Hepatocyte (in vitro differentiated cells): Measurements from ENCODE around the gene SORCS2. TPM values are rescaled to one million over a fixed set of nuclear protein-coding genes. Genes with fewer than 3 reads are reported as not detected.

Experiments
- DNase-seq: peaks from one replicate; pipeline ENCODE4 v3.0.0-alpha.2; 2016; ENCODE audit warnings: low spot score
- H2AFZ ChIP-seq: fragments of 200-600 bp; sonication (generic); 2 replicates; pipeline ENCODE4 v1.6.0; 2016; ENCODE audit warnings: antibody characterized with exemption, mild to moderate bottlenecking
- H3K27ac ChIP-seq: fragments of 200-600 bp; sonication (generic); 2 replicates; pipeline ENCODE4 v1.5.1; 2016; ENCODE audit warnings: mild to moderate bottlenecking
- H3K27me3 ChIP-seq: fragments of 200-600 bp; sonication (generic); 2 replicates; pipeline ENCODE4 v1.6.1; 2016
- H3K36me3 ChIP-seq: fragments of 200-600 bp; sonication (generic); replicated peaks from 2 replicates; pipeline ENCODE4 v1.5.1; 2016; ENCODE audit warnings: low read depth; ENCODE audit not compliant: insufficient read depth
- H3K4me1 ChIP-seq: fragments of 200-600 bp; sonication (generic); 2 replicates; pipeline ENCODE4 v1.5.1; 2016; ENCODE audit warnings: mild to moderate bottlenecking, moderate library complexity; ENCODE audit not compliant: insufficient read depth
- H3K4me2 ChIP-seq: fragments of 200-600 bp; sonication (generic); 2 replicates; pipeline ENCODE4 v1.6.0; 2016
- H3K4me3 ChIP-seq: fragments of 200-600 bp; sonication (generic); 2 replicates; pipeline ENCODE4 v1.5.1; 2016; ENCODE audit warnings: mild to moderate bottlenecking
- H3K79me2 ChIP-seq: fragments of 200-600 bp; sonication (generic); 2 replicates; pipeline ENCODE4 v1.6.0; 2017; ENCODE audit warnings: mild to moderate bottlenecking
- H3K9me2 ChIP-seq: fragments of 200-600 bp; sonication (generic); replicated peaks from 2 replicates; pipeline ENCODE4 v1.6.0; 2017; ENCODE audit warnings: mild to moderate bottlenecking; ENCODE audit not compliant: insufficient read depth
- H3K9me3 ChIP-seq: fragments of 200-600 bp; sonication (generic); 2 replicates; pipeline ENCODE4 v1.5.1; 2016; ENCODE audit warnings: low read depth, mild to moderate bottlenecking
- H4K20me1 ChIP-seq: fragments of 200-600 bp; sonication (generic); 2 replicates; pipeline ENCODE4 v1.6.0; 2016; ENCODE audit warnings: mild to moderate bottlenecking; ENCODE audit not compliant: insufficient read depth, poor library complexity, severe bottlenecking
- CTCF ChIP-seq: fragments of 200-600 bp; sonication (generic); IDR thresholded peaks from 2 replicates; pipeline ENCODE4 v1.5.1; 2016; ENCODE audit warnings: antibody characterized with exemption, mild to moderate bottlenecking; ENCODE audit not compliant: poor library complexity
- EZH2 ChIP-seq: fragments of 200-600 bp; sonication (generic); IDR thresholded peaks from 2 replicates; pipeline ENCODE4 v1.6.1; 2016; ENCODE audit warnings: antibody characterized with exemption, mild to moderate bottlenecking, borderline replicate concordance
- EZH2phosphoT487 ChIP-seq: fragments of 200-600 bp; sonication (generic); IDR thresholded peaks from one replicate; pipeline ENCODE4 v1.6.1; 2018; ENCODE audit warnings: antibody characterized with exemption, mild to moderate bottlenecking, low read depth, moderate library complexity; ENCODE audit not compliant: unreplicated experiment, severe bottlenecking
- WGBS: methylation state at CpG from one replicate; pipeline ENCODE4 v1.1.6; 2016; ENCODE audit warnings: low lambda C conversion rate; ENCODE audit errors: missing lambda C conversion rate; 5-methylcytosine and 5-hydroxymethylcytosine counted together
- polyA plus RNA-seq: library from polyadenylated mRNA; unstranded; fragments of >200 nt; fragmentation: Nextera tagmentation; extraction: Ambion mirVana; gene quantifications from 2 replicates; pipeline ENCODE4 v1.2.1, GENCODE V29; 2016
- total RNA-seq: library from RNA; depleted of rRNA; stranded (reverse); fragments of >200 nt; gene quantifications from 2 replicates; pipeline ENCODE4 v1.2.3, GENCODE V29; 2014

The SORCS2 gene
- total and polyA plus RNA-seq, 2 experiments from 2014 or later = 1.6 to 4.8 TPM

- 85% methylated on average over 5 of the region's 5 CpGs for WGBS
- DNase-seq = no peak
- no peaks in the 10 kb centered on the region for H3K27me3 ChIP-seq
Observed at GRCh38 chr4:7354927-7355326, 162.6 kb downstream of the SORCS2 start.

GRCh38 chr4:7355795-7356194, 163.5 kb downstream of the SORCS2 start:
- no peaks in the 10 kb centered on the region for H3K9me2 ChIP-seq

More at GRCh38 chr4:7354927-7355326, 162.6 kb downstream of the SORCS2 start:
- Histone ChIP-seq H3K4me3 (no peak overlapping the region), H2AFZ (no peak overlapping the region), H3K36me3 (no peaks in the 10 kb centered on the region), H3K9me3 (no peaks in the 10 kb centered on the region), H3K4me1 (no peaks in the 10 kb centered on the region), H3K27ac (no peak overlapping the region), H4K20me1 (no peaks in the 10 kb centered on the region), H3K4me2 (no peak overlapping the region), H3K79me2 (no peaks in the 10 kb centered on the region), H3K9me2 (no peaks in the 10 kb centered on the region)
- TF ChIP-seq EZH2 (no peak), CTCF (no peak), EZH2phosphoT487 (no peak)

GRCh38 chr4:7356667-7357310, 164.5 kb downstream of the SORCS2 start:
- no peak for DNase-seq
- H3K27ac ChIP-seq = no peak overlapping the region
- no peak for TF ChIP-seq EZH2
- TF ChIP-seq CTCF = no peak
- no peaks in the 10 kb centered on the region for H4K20me1 ChIP-seq
- H3K4me2 ChIP-seq = no peak overlapping the region
- H3K4me3 ChIP-seq = no peak overlapping the region
- no peak overlapping the region for H2AFZ ChIP-seq
- H3K9me3 ChIP-seq = no peaks in the 10 kb centered on the region
- H3K79me2 ChIP-seq = no peaks in the 10 kb centered on the region
- H3K27me3 ChIP-seq = no peaks in the 10 kb centered on the region
- H3K4me1 ChIP-seq = no peaks in the 10 kb centered on the region
- no peaks in the 10 kb centered on the region for H3K36me3 ChIP-seq
- no peaks in the 10 kb centered on the region for H3K9me2 ChIP-seq
- 82% methylated on average over 12 of the region's 12 CpGs for WGBS

More at GRCh38 chr4:7355795-7356194, 163.5 kb downstream of the SORCS2 start:
- no peak overlapping the region for H3K4me3 ChIP-seq
- no peaks in the 10 kb centered on the region for H3K9me3 ChIP-seq
- no peaks in the 10 kb centered on the region for H3K27me3 ChIP-seq
- H3K27ac ChIP-seq = no peak overlapping the region
- H3K79me2 ChIP-seq = no peaks in the 10 kb centered on the region
- DNase-seq = no peak
- H3K4me1 ChIP-seq = no peaks in the 10 kb centered on the region
- H3K4me2 ChIP-seq = no peak overlapping the region
- H3K36me3 ChIP-seq = no peaks in the 10 kb centered on the region
- TF ChIP-seq EZH2phosphoT487 (no peak), CTCF (no peak), EZH2 (no peak)
- no peak overlapping the region for H2AFZ ChIP-seq
- no peaks in the 10 kb centered on the region for H4K20me1 ChIP-seq
- WGBS = 90% methylated on average over 3 of the region's 3 CpGs

- Histone ChIP-seq H4K20me1 (no peaks in the 10 kb centered on the region), H2AFZ (no peak overlapping the region), H3K79me2 (no peaks in the 10 kb centered on the region), H3K4me1 (no peaks in the 10 kb centered on the region), H3K4me3 (no peak overlapping the region), H3K36me3 (no peaks in the 10 kb centered on the region), H3K27ac (no peak overlapping the region), H3K4me2 (no peak overlapping the region), H3K9me2 (no peaks in the 10 kb centered on the region), H3K9me3 (no peaks in the 10 kb centered on the region), H3K27me3 (no peaks in the 10 kb centered on the region)
- no peak for TF ChIP-seq EZH2
- no peak for TF ChIP-seq EZH2phosphoT487
- no peak for TF ChIP-seq CTCF
- WGBS = 86% methylated on average over 9 of the region's 9 CpGs
- DNase-seq = no peak
Observed at GRCh38 chr4:7357323-7357722, 165.0 kb downstream of the SORCS2 start.
